Gastroesophageal sphincter (tissue), 4 donors: ENCODE data around the gene HNRNPUL1. TPM values are rescaled to one million over a fixed set of nuclear protein-coding genes. Genes with fewer than 3 reads are reported as not detected.

Experiments
- ATAC-seq: fragments of 150-250 bp; one replicate; pipeline ENCODE4 v1.9.1; 2016; ENCODE audit warnings: mild to moderate bottlenecking, moderate library complexity
- H3K27ac ChIP-seq, 4 donors: fragments of 200-600 bp; sonication (generic) in 3 of 4; 1 replicate in 3 of 4; 2 replicates in 1 of 4; pipeline ENCODE4 v1.5.1; 2016 to 2019
- H3K27me3 ChIP-seq: fragments of 200-600 bp; sonication (generic); one replicate; pipeline ENCODE4 v1.5.1; 2019
- H3K36me3 ChIP-seq, 2 donors: fragments of 200-600 bp; sonication (generic); one replicate each; pipeline ENCODE4 v1.5.1; 2019; ENCODE audit warnings: control low read depth in 1 of 2
- H3K4me1 ChIP-seq, 3 donors: fragments of 200-600 bp; sonication (generic); 1 replicate in 2 of 3; 2 replicates in 1 of 3; pipeline ENCODE4 v1.5.1; 2016 to 2019; ENCODE audit warnings: control low read depth in 2 of 3
- H3K4me3 ChIP-seq, 2 donors: fragments of 200-600 bp; sonication (generic); one replicate each; pipeline ENCODE4 v1.5.1; 2019; ENCODE audit warnings: mild to moderate bottlenecking in 1 of 2, moderate library complexity in 1 of 2
- H3K9me3 ChIP-seq, 3 donors: fragments of 200-600 bp; sonication (generic); one replicate each; pipeline ENCODE4 v1.5.1; 2017 to 2019; ENCODE audit warnings: control low read depth in 2 of 3
- EP300 ChIP-seq: sonication (generic); formaldehyde crosslinking; IDR thresholded peaks from one replicate; pipeline ENCODE4 v1.6.1; 2017; ENCODE audit warnings: antibody characterized with exemption, mild to moderate bottlenecking
- POLR2A ChIP-seq, 2 donors: fragments of 450-650 bp; IDR thresholded peaks; one replicate each; pipeline ENCODE4 v1.6.1; 2017; ENCODE audit warnings: antibody characterized with exemption in 2 of 2, mild to moderate bottlenecking in 2 of 2, moderate library complexity in 1 of 2
- POLR2AphosphoS5 ChIP-seq: sonication (generic); formaldehyde crosslinking; IDR thresholded peaks from one replicate; pipeline ENCODE4 v1.6.1; 2017; ENCODE audit warnings: antibody characterized with exemption
- WGBS, 2 donors: methylation state at CpG; one replicate each; pipeline ENCODE4 v1.1.5; 2018; ENCODE audit warnings: low coverage in 1 of 2; 5-methylcytosine and 5-hydroxymethylcytosine counted together
- total RNA-seq, 4 donors: library from RNA; depleted of rRNA; stranded (reverse); fragments of >200 nt; gene quantifications; one replicate each; pipeline ENCODE4 v1.1.0, GENCODE V29; 2016
- TF ChIP-seq, protein P1 (sequence below), 4 experiments: fragments of 200-600 bp in 2 of 4; fragments of 450-650 bp in 2 of 4; sonication (generic) in 1 of 4; IDR thresholded peaks; one replicate each; pipeline ENCODE4 v1.5.1; 2017 to 2019; ENCODE audit warnings: antibody characterized with exemption in 4 of 4, mild to moderate bottlenecking in 2 of 4, moderate library complexity in 2 of 4

Gene HNRNPUL1
- total RNA-seq, 4 donors from 2014 or later: 142 to 204 (median 160) TPM

DNA sequence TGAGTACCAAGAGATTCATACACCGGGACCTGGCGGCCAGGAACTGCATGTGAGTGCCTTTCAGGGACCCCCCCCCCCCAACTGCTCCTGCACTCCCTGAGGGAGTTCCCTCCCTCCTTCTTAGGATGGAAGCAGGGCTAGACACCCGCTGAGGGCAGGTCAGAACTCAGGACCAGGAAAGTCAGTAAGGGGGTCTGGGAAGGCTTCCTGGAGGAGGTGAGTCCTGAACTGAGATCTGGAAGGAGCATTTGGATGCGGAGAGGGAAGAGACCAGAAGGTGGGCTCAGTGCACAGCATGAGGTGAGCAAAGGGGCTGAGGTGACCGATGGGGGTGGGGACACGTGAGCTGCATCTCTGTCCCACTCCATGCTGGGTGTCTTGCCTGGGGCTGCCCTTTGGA, 10.5 kb upstream of the HNRNPUL1 start:
- Histone ChIP-seq H3K4me1 (no peaks in the 10 kb centered on the region), H3K27me3 (no peaks in the 10 kb centered on the region), H3K36me3 (peaks cover 0 to 100% of the 10 kb centered on the region in 2 donors), H3K27ac (no peak overlapping the region), H3K9me3 (no peaks in the 10 kb centered on the region), H3K4me3 (no peak overlapping the region)
- WGBS, 2 donors: 71% methylated on average over 4 of the region's 6 CpGs; no CpG with 5 or more reads in 1 of the 2 donors
- TF ChIP-seq, protein P1, sequence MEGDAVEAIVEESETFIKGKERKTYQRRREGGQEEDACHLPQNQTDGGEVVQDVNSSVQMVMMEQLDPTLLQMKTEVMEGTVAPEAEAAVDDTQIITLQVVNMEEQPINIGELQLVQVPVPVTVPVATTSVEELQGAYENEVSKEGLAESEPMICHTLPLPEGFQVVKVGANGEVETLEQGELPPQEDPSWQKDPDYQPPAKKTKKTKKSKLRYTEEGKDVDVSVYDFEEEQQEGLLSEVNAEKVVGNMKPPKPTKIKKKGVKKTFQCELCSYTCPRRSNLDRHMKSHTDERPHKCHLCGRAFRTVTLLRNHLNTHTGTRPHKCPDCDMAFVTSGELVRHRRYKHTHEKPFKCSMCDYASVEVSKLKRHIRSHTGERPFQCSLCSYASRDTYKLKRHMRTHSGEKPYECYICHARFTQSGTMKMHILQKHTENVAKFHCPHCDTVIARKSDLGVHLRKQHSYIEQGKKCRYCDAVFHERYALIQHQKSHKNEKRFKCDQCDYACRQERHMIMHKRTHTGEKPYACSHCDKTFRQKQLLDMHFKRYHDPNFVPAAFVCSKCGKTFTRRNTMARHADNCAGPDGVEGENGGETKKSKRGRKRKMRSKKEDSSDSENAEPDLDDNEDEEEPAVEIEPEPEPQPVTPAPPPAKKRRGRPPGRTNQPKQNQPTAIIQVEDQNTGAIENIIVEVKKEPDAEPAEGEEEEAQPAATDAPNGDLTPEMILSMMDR (IDR thresholded peaks at IDR 0.05): no peak
- TF ChIP-seq EP300 (no peak), POLR2AphosphoS5 (no peak), POLR2A (IDR thresholded peaks at IDR 0.05) (no peak)
- ATAC-seq: no peak

DNA sequence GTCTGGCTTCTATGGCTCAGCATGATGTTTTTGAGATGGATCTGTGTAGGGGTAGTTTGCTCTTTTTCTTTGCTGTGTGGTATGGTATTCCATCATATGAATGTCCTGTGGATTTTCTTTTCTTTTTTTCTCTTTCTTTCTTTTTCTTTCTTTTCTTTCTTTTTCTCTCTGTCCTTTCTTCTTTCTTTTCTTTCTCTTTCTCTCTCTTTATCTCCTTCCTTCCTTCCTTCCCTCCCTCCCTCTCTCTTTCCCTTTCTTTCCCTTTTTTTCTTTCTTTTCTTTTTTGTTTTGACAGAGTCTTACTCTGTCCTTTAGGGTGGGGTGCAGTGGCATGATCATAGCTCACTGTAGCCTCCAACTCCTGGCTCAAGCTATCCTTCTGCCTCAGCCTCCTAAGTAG, 9.0 kb upstream of the HNRNPUL1 start:
- no peak overlapping the region for H3K4me3 ChIP-seq
- peaks cover 0 to 100% of the 10 kb centered on the region in 2 donors for H3K36me3 ChIP-seq
- ATAC-seq: no peak

DNA sequence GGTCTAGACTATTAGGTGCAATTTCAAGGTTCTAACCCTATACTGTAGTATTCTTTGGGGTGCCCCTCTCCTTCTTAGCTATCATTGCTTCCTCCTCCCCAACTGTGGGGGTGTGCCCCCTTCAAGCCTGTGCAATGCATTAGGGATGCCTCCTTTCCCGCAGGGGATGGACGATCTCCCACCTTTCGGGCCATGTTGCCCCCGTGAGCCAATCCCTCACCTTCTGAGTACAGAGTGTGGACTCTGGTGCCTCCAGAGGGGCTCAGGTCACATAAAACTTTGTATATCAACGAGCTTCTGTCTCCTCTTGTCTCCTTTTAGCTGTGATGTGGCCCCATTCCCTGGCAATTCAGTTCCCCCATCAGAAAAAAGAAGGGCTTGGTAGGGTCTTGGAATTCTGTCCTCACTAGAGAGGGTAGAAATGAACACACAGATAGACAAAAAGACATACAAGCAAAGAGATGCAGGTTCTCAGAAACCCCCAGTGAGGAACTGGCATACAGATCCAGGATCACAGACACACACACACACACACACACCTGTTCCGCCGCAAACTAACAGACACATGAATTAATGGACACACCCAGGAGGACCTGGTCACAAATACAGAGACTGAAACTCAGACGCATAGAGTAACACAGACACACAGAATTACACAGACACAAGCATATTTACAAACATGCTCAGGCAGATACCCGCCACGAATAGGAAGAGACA, 2.5 kb upstream of the HNRNPUL1 start:
- Histone ChIP-seq H3K27ac (peak overlapping the region; percentile 45 to 98 (median 97)), H3K27me3 (no peaks in the 10 kb centered on the region), H3K36me3 (peaks cover 0 to 45% of the 10 kb centered on the region in 2 donors), H3K4me1 (peaks cover 3 to 25% (median 14%) of the 10 kb centered on the region in 3 donors), H3K4me3 (peak overlapping the region; percentile 36 to 67), H3K9me3 (no peaks in the 10 kb centered on the region)
- WGBS, 2 donors: 51 to 55% methylated on average over 8 to 10 of the region's 10 CpGs
- TF ChIP-seq POLR2A (IDR thresholded peaks at IDR 0.05): no peak
- TF ChIP-seq, protein P1 (IDR thresholded peaks at IDR 0.05): no peak
- TF ChIP-seq POLR2AphosphoS5: no peak
- no peak for TF ChIP-seq EP300
- no peak for ATAC-seq

More for the DNA sequence above, 9.0 kb upstream of the HNRNPUL1 start:
- H3K27me3 ChIP-seq: no peaks in the 10 kb centered on the region
- TF ChIP-seq POLR2AphosphoS5 (no peak), POLR2A (IDR thresholded peaks at IDR 0.05) (no peak), EP300 (no peak)
- TF ChIP-seq, protein P1 (IDR thresholded peaks at IDR 0.05): no peak
- no peaks in the 10 kb centered on the region for H3K4me1 ChIP-seq
- no peak overlapping the region for H3K27ac ChIP-seq
- H3K9me3 ChIP-seq: no peaks in the 10 kb centered on the region

DNA sequence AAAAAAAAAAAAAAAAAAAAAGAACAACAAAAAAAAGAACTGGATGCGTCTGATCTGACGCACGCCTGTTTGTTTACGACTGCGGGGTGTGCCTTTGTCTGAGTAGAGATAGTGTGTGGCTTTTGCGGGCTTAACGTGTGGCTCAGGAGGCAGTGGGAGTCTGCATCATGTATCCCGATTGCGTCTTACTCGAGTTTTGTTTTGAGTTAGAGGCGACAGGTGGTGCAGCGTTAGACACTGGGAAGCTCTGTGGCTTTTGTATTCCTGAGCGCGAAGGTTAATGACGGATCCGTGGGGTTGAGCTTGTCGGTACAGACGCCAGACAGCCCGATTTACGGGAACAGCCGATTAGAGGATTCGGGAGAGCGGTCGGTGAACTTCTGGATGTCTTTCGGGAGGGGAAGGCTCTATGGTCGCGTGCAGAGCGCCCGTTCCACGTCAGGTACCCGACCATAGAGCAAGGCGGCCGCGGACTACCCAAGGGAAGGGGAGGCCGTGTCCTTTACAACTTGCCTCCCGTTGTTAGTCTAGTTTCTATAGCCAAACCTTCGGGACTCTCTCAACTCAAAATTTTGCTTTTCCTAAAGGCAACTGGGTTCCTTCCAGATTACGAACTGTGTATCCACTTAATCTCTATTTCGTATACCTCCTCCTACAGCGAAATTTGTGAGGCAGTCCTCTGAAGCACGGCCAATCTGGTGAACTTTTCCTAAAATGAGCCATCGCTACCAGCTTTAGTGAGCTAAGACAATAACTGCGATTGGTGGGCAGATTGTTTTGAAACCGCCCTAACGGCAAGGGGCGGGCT, 926 bp upstream of the HNRNPUL1 start:
- ATAC-seq: peak; percentile 8
- TF ChIP-seq, protein P1 (IDR thresholded peaks at IDR 0.05): no peak
- TF ChIP-seq POLR2AphosphoS5: peak; percentile 93
- peak; percentile 81 to 86 for TF ChIP-seq POLR2A (IDR thresholded peaks at IDR 0.05)
- Histone ChIP-seq H3K4me1 (peaks cover 4 to 41% (median 27%) of the 10 kb centered on the region in 3 donors), H3K9me3 (no peaks in the 10 kb centered on the region), H3K27ac (peak overlapping the region; percentile 97 to 99 (median 98)), H3K27me3 (no peaks in the 10 kb centered on the region), H3K36me3 (peaks cover 0 to 37% of the 10 kb centered on the region in 2 donors), H3K4me3 (peak overlapping the region; percentile 67 to 74)
- 0% methylated on average over 9 to 27 of the region's 46 CpGs for WGBS, 2 donors
